K562 (cell line): ENCODE results near the gene ENTPD6. TPM values are rescaled to one million over a fixed set of nuclear protein-coding genes. Genes with fewer than 3 reads are reported as not detected.
A peak's percentile ranks its signal among the peaks of the same experiment; 100 is the strongest.

ENCODE experiments used
- CHAMP1 ChIP-seq: fragments of 450-650 bp; IDR thresholded peaks from 2 replicates; pipeline ENCODE4 v1.6.1; 2016; ENCODE audit warnings: mild to moderate bottlenecking
- MGA ChIP-seq: fragments of 450-650 bp; IDR thresholded peaks from 2 replicates; pipeline ENCODE4 v1.6.1; 2016; ENCODE audit warnings: mild to moderate bottlenecking, moderate library complexity
- polyA plus RNA-seq, 8 experiments: library from polyadenylated mRNA; depleted of rRNA in 4 of 8; stranded (reverse) in 5 of 8; unstranded in 3 of 8; fragments of >200 nt; fragmentation: Nextera tagmentation in 2 of 8; fragmentation: Illumina TruSeq in 1 of 8; extraction: Ambion mirVana in 2 of 8; extraction: Trizol in 1 of 8; gene quantifications; 2 replicates each; pipeline versions ENCODE4 v1.2.1 to v1.2.3, GENCODE V29; 2011 to 2014; ENCODE audit warnings: inconsistent platforms in 1 of 8, missing spikeins in 1 of 8
- total RNA-seq, 7 experiments: library from RNA; depleted of rRNA in 6 of 7; stranded (reverse); fragments of >200 nt in 6 of 7; fragmentation: Illumina TruSeq in 2 of 7; extraction: Trizol in 2 of 7; gene quantifications; 2 replicates each; pipeline versions ENCODE4 v1.2.1 to v1.2.3, GENCODE V29; 2011 to 2021; ENCODE audit warnings: low replicate concordance in 1 of 7
- TF ChIP-seq, protein P1 (sequence below), 2 experiments: fragments of 450-650 bp; IDR thresholded peaks; 2 replicates each; pipeline ENCODE4 v1.6.1; 2016; ENCODE audit warnings: mild to moderate bottlenecking in 2 of 2, borderline replicate concordance in 1 of 2, low read depth in 1 of 2, moderate library complexity in 1 of 2

ENTPD6 gene
- total and polyA plus RNA-seq, 9 of the 15 experiments (the other 6 are each of a cell fraction or from before 2014, with no cell fraction given) = 0.82 to 36.8 (median 22.4) TPM

DNA sequence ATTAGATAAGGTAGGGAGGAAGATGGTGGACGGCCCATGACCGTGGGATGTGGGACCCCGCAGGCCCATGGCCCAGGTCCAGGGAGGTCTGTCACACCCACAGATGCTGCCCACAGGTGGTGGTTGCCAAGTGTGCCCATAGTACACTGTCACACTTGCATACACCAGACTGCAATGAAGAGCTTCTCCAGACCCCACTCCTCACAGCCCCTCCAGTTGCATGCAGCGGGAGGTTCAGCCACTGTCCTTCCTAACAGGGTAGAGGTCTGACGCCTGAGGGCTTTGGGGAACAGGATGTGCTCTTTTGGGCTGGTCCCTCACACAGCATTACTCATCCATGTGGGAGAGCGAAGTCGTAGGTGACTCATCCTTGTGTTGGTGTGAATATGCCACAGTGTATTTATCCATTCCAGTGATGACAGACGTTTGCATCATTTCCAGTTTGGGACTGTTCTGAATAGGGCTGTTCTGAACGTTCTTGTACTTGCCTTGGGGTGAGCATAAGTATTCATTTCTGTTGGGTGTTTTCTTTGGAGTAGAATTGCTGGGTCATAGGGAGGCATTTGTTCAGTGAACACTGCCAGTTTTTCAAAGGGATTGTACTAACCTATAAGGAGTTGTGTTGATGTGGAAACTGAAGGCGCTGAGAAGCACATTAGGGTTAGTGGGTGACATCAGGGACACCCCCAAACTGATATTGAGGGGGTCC, 42.3 kb downstream of the ENTPD6 start (continued):
- TF ChIP-seq MGA (peak; percentile 22; the same call in 1 of the 2 replicates), CHAMP1 (no peak)
- TF ChIP-seq, protein P1, sequence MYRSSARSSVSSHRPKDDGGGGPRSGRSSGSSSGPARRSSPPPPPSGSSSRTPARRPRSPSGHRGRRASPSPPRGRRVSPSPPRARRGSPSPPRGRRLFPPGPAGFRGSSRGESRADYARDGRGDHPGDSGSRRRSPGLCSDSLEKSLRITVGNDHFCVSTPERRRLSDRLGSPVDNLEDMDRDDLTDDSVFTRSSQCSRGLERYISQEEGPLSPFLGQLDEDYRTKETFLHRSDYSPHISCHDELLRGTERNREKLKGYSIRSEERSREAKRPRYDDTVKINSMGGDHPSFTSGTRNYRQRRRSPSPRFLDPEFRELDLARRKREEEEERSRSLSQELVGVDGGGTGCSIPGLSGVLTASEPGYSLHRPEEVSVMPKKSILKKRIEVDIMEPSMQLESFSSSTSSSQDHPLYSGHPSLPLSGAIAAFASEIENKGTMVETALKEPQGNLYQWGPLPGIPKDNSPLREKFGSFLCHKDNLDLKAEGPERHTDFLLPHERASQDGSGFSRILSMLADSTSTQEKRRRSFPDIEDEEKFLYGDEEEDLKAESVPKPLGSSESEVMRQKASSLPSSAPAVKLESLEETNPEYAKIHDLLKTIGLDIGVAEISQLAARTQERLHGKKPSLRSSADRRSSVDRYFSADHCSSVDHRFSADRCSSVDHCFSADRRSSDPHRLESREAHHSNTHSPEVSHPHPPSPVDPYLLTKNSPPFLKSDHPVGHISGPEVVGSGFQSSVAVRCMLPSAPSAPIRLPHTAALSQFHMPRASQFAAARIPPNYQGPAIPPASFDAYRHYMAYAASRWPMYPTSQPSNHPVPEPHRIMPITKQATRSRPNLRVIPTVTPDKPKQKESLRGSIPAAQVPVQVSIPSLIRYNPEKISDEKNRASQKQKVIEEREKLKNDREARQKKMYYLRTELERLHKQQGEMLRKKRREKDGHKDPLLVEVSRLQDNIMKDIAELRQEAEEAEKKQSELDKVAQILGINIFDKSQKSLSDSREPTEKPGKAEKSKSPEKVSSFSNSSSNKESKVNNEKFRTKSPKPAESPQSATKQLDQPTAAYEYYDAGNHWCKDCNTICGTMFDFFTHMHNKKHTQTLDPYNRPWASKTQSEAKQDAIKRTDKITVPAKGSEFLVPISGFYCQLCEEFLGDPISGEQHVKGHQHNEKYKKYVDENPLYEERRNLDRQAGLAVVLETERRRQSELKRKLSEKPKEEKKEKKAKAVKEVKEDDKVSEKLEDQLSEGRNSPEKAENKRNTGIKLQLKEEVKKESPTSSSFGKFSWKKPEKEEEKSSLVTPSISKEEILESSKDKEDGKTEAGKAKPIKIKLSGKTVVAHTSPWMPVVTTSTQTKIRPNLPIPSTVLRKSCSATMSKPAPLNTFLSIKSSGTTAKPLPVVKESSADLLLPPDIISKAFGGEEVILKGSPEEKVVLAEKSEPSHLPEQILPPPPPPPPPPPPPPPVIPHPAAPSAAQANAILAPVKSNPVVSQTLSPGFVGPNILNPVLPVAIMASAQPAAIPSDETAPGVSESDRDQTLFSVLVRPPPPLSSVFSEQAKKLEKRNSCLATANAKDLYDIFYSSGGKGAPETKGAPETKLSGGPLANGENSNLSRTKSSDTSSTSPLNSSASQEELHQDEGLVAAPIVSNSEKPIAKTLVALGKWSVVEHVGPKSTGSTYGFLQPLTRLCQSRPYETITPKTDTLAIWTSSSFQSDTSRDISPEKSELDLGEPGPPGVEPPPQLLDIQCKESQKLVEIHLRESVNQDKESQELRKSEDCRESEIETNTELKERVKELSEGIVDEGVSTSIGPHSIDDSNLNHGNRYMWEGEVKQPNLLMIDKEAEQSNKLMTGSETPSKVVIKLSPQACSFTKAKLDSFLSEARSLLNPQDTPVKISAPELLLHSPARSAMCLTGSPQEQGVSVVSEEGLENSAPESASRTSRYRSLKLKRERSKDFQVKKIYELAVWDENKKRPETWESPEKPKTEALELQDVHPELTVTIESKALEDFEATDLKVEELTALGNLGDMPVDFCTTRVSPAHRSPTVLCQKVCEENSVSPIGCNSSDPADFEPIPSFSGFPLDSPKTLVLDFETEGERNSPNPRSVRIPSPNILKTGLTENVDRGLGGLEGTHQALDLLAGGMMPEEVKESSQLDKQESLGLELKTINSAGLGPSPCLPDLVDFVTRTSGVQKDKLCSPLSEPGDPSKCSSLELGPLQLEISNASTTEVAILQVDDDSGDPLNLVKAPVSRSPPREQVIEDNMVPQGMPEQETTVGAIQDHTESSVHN (IDR thresholded peaks at IDR 0.05; ENCODE audit: borderline replicate concordance in 1 of 2, low read depth in 1 of 2) = peak in 1 of 2 experiments; percentile 93; a peak in 2 of 4 replicates
